Calu3 (cell line): Measurements from ENCODE around the gene BACH1. TPM values are rescaled to one million over a fixed set of nuclear protein-coding genes. Genes with fewer than 3 reads are reported as not detected.

Experiments
- BruUV-seq: library from RNA; stranded (reverse); fragments of 400-500 nt; replicated peaks from 2 replicates; lab custom pipeline; 2021; lab: Mats Ljungman, UMichigan
- CTCF ChIA-PET: fragments of 300-600 bp; sonication (Branson Sonifier 250); formaldehyde crosslinking; loops from one replicate; lab custom pipeline; 2022; ENCODE audit warnings: antibody characterized with exemption; lab: Charles Lee
- DNase-seq: peaks from one replicate; pipeline ENCODE4 v3.0.0; 2022
- H3K27ac Mint-ChIP-seq: one replicate; pipeline ENCODE4 v1.8.0; 2022; ENCODE audit warnings: mixed read lengths; ENCODE audit not compliant: unreplicated experiment
- H3K27me3 Mint-ChIP-seq: one replicate; pipeline ENCODE4 v1.8.0; 2022; ENCODE audit warnings: mixed read lengths; ENCODE audit not compliant: unreplicated experiment
- H3K36me3 Mint-ChIP-seq: one replicate; pipeline ENCODE4 v1.8.0; 2022; ENCODE audit warnings: mild to moderate bottlenecking, moderate library complexity, mixed read lengths; ENCODE audit not compliant: insufficient read depth, unreplicated experiment
- H3K4me1 Mint-ChIP-seq: one replicate; pipeline ENCODE4 v1.8.0; 2022; ENCODE audit warnings: mild to moderate bottlenecking, low read depth, mixed read lengths; ENCODE audit not compliant: unreplicated experiment
- H3K4me3 Mint-ChIP-seq: one replicate; pipeline ENCODE4 v1.8.0; 2022; ENCODE audit warnings: mild to moderate bottlenecking, low read depth, moderate library complexity, mixed read lengths; ENCODE audit not compliant: unreplicated experiment
- H3K9me3 Mint-ChIP-seq: one replicate; pipeline ENCODE4 v1.8.0; 2022; ENCODE audit warnings: low read depth, mixed read lengths; ENCODE audit not compliant: unreplicated experiment
- intact Hi-C: fragments of 100-400 bp; cut with micrococcal nuclease; formaldehyde crosslinking; loops from one replicate; pipeline ENCODE4 v1.10.0; 2022; ENCODE audit not compliant: unreplicated experiment
- total RNA-seq: library from RNA; stranded (reverse); gene quantifications from 2 replicates; pipeline ENCODE4 v1.2.3, GENCODE V29; 2022
- TF ChIP-seq, protein P1 (sequence below): fragments of 200-600 bp; IDR thresholded peaks from one replicate; pipeline ENCODE4 v1.8.0; 2022; ENCODE audit warnings: antibody characterized with exemption; ENCODE audit not compliant: unreplicated experiment

BACH1 gene
- total RNA-seq, 1 experiment from 2014 or later, result 80.2 TPM

GRCh38 chr21:29384683-29385359, 86.1 kb downstream of the BACH1 start:
- intact Hi-C loops, result loop anchor here (5.0 kb wide), 1 partner anchor 462 kb away; no protein-coding TSS in a partner anchor
- CTCF ChIA-PET, result no interaction called here
- Mint-ChIP-seq H3K27ac (no peak overlapping the region), H3K4me3 (no peak overlapping the region), H3K27me3 (no peaks in the 10 kb centered on the region), H3K4me1 (peaks cover 17% of the 10 kb centered on the region), H3K36me3 (no peaks in the 10 kb centered on the region), H3K9me3 (no peaks in the 10 kb centered on the region)
- BruUV-seq, result no TSS peak
- TF ChIP-seq, protein P1, sequence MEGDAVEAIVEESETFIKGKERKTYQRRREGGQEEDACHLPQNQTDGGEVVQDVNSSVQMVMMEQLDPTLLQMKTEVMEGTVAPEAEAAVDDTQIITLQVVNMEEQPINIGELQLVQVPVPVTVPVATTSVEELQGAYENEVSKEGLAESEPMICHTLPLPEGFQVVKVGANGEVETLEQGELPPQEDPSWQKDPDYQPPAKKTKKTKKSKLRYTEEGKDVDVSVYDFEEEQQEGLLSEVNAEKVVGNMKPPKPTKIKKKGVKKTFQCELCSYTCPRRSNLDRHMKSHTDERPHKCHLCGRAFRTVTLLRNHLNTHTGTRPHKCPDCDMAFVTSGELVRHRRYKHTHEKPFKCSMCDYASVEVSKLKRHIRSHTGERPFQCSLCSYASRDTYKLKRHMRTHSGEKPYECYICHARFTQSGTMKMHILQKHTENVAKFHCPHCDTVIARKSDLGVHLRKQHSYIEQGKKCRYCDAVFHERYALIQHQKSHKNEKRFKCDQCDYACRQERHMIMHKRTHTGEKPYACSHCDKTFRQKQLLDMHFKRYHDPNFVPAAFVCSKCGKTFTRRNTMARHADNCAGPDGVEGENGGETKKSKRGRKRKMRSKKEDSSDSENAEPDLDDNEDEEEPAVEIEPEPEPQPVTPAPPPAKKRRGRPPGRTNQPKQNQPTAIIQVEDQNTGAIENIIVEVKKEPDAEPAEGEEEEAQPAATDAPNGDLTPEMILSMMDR, result no peak
- DNase-seq, result no peak

GRCh38 chr21:29385934-29386520, 87.3 kb downstream of the BACH1 start:
- no peak overlapping the region for H3K27ac Mint-ChIP-seq
- intact Hi-C loops, result no loop called here
- H3K9me3 Mint-ChIP-seq, result no peaks in the 10 kb centered on the region
- H3K36me3 Mint-ChIP-seq, result no peaks in the 10 kb centered on the region
- TF ChIP-seq, protein P1, result no peak
- H3K4me3 Mint-ChIP-seq, result no peak overlapping the region
- H3K4me1 Mint-ChIP-seq, result peaks cover 17% of the 10 kb centered on the region
- CTCF ChIA-PET, result no interaction called here
- no peak for DNase-seq
- no peaks in the 10 kb centered on the region for H3K27me3 Mint-ChIP-seq
- BruUV-seq, result no TSS peak

GRCh38 chr21:29386803-29387202, 88.1 kb downstream of the BACH1 start:
- Mint-ChIP-seq H3K27me3 (no peaks in the 10 kb centered on the region), H3K4me1 (peaks cover 14% of the 10 kb centered on the region), H3K9me3 (no peaks in the 10 kb centered on the region), H3K4me3 (no peak overlapping the region), H3K36me3 (no peaks in the 10 kb centered on the region), H3K27ac (no peak overlapping the region)
- BruUV-seq, result no TSS peak
- DNase-seq, result no peak
- intact Hi-C loops, result no loop called here
- CTCF ChIA-PET, result interaction anchor here (0.5 kb wide), 1 partner anchor 326 kb away, joined by 4 read pairs; no protein-coding TSS in a partner anchor
- TF ChIP-seq, protein P1, result no peak

- no peaks in the 10 kb centered on the region for H3K36me3 Mint-ChIP-seq
- no TSS peak for BruUV-seq
- H3K27me3 Mint-ChIP-seq, result no peaks in the 10 kb centered on the region
- H3K9me3 Mint-ChIP-seq, result no peaks in the 10 kb centered on the region
- H3K27ac Mint-ChIP-seq, result no peak overlapping the region
- intact Hi-C loops, result no loop called here
- H3K4me1 Mint-ChIP-seq, result peaks cover 14% of the 10 kb centered on the region
- TF ChIP-seq, protein P1, result no peak
- CTCF ChIA-PET, result no interaction called here
- DNase-seq, result no peak
- H3K4me3 Mint-ChIP-seq, result no peak overlapping the region
Measured at GRCh38 chr21:29387598-29387997, 88.9 kb downstream of the BACH1 start.
